Uterus (tissue), 2 donors: ENCODE results near the gene ADK.

ENCODE experiments used
- POLR2A ChIP-seq, 2 donors: fragments of 450-650 bp; IDR thresholded peaks; one replicate each; pipeline ENCODE4 v1.6.1; 2016; ENCODE audit warnings: antibody characterized with exemption in 2 of 2, mild to moderate bottlenecking in 1 of 2, moderate library complexity in 1 of 2
- TF ChIP-seq, protein P1 (sequence below), 4 experiments: fragments of 200-600 bp in 2 of 4; fragments of 450-650 bp in 2 of 4; sonication (generic) in 2 of 4; IDR thresholded peaks; one replicate each; pipeline ENCODE4 v1.5.1; 2016 to 2019; ENCODE audit warnings: antibody characterized with exemption in 4 of 4, mild to moderate bottlenecking in 2 of 4, moderate library complexity in 1 of 4

GRCh38 chr10:74586088-74586585 lies 435.1 kb downstream of the ADK start:
- TF ChIP-seq, protein P1, sequence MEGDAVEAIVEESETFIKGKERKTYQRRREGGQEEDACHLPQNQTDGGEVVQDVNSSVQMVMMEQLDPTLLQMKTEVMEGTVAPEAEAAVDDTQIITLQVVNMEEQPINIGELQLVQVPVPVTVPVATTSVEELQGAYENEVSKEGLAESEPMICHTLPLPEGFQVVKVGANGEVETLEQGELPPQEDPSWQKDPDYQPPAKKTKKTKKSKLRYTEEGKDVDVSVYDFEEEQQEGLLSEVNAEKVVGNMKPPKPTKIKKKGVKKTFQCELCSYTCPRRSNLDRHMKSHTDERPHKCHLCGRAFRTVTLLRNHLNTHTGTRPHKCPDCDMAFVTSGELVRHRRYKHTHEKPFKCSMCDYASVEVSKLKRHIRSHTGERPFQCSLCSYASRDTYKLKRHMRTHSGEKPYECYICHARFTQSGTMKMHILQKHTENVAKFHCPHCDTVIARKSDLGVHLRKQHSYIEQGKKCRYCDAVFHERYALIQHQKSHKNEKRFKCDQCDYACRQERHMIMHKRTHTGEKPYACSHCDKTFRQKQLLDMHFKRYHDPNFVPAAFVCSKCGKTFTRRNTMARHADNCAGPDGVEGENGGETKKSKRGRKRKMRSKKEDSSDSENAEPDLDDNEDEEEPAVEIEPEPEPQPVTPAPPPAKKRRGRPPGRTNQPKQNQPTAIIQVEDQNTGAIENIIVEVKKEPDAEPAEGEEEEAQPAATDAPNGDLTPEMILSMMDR (IDR thresholded peaks at IDR 0.05), result no peak
- no peak for TF ChIP-seq POLR2A (IDR thresholded peaks at IDR 0.05)
